Panc1 (cell line): ENCODE data around the gene ANKRD65.
"Not testable (repeated sequence)": the region's sequence is repeated elsewhere in the genome, so short reads cannot be mapped to it uniquely, and the experiment has no call there.

Experiments used
- SIN3A ChIP-seq: IDR thresholded peaks from 2 replicates; pipeline ENCODE4 v1.6.1; 2012; ENCODE audit warnings: low read depth, mild to moderate bottlenecking, low read length, moderate library complexity, borderline replicate concordance; ENCODE audit not compliant: insufficient read depth
- TF ChIP-seq, protein P1 (sequence below): fragments of 450-650 bp; IDR thresholded peaks from 2 replicates; pipeline ENCODE4 v1.5.1; 2017; ENCODE audit warnings: mild to moderate bottlenecking

DNA sequence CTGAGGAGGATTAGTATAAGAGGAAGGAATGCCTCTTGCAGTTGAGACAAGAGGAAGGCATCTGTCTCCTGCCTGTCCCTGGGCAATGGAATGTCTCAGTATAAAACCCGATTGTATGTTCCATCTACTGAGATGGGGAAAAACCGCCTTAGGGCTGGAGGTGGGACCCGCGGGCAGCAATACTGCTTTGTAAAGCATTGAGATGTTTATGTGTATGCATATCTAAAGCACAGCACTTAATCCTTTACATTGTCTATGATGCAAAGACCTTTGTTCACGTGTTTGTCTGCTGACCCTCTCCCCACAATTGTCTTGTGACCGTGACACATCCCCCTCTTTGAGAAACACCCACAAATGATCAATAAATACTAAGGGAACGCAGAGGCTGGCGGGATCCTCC lies 10.8 kb downstream of the ANKRD65 start:
- not testable (repeated sequence) for TF ChIP-seq SIN3A
- TF ChIP-seq, protein P1, sequence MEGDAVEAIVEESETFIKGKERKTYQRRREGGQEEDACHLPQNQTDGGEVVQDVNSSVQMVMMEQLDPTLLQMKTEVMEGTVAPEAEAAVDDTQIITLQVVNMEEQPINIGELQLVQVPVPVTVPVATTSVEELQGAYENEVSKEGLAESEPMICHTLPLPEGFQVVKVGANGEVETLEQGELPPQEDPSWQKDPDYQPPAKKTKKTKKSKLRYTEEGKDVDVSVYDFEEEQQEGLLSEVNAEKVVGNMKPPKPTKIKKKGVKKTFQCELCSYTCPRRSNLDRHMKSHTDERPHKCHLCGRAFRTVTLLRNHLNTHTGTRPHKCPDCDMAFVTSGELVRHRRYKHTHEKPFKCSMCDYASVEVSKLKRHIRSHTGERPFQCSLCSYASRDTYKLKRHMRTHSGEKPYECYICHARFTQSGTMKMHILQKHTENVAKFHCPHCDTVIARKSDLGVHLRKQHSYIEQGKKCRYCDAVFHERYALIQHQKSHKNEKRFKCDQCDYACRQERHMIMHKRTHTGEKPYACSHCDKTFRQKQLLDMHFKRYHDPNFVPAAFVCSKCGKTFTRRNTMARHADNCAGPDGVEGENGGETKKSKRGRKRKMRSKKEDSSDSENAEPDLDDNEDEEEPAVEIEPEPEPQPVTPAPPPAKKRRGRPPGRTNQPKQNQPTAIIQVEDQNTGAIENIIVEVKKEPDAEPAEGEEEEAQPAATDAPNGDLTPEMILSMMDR = not testable (repeated sequence)
